Testis (tissue), 2 donors: ENCODE data around the gene HPSE.

Experiments
- CTCF ChIP-seq, 3 experiments: fragments of 450-650 bp in 2 of 3; fragments of 200-600 bp in 1 of 3; sonication (generic) in 1 of 3; IDR thresholded peaks; one replicate each; pipeline ENCODE4 v1.5.1; 2016 to 2019; ENCODE audit warnings: antibody characterized with exemption in 3 of 3, mild to moderate bottlenecking in 2 of 3, moderate library complexity in 1 of 3
- POLR2A ChIP-seq: fragments of 450-650 bp; IDR thresholded peaks from one replicate; pipeline ENCODE4 v1.6.1; 2017; ENCODE audit warnings: antibody characterized with exemption, mild to moderate bottlenecking, moderate library complexity

DNA sequence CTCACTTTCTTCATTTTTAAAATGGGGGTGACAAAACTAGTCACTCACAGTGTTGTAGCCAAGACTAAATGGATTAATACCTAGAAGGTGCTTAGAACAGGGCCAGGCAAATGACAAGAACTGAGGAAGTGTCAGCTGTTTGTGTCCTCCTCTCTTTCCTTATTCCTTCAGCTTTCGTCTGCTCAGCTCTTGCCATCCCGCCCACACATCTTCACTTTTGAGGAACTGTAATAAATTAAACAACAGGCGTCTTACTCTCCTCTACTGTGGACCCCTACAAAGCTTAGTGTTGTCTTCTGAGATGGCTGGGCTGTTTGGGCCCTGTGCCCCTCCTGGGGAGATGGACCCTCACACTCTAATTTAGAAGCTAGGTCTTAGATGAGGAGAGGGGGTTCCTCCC lies 2.7 kb downstream of the HPSE start:
- TF ChIP-seq CTCF (IDR thresholded peaks at IDR 0.05) (no peak), POLR2A (no peak)
